Jurkat, Clone E6-1 (cell line): Measurements from ENCODE around the gene MAGEA9B.
A peak's percentile ranks its signal among the peaks of the same experiment; 100 is the strongest.
"Not testable (repeated sequence)": the region's sequence is repeated elsewhere in the genome, so short reads cannot be mapped to it uniquely, and the experiment has no call there.

ENCODE experiments used
- DNase-seq: peaks from one replicate; pipeline ENCODE4 v3.0.0-alpha.2; 2011; ENCODE audit warnings: low read depth, low spot score
- H3K4me3 ChIP-seq: 2 replicates; pipeline ENCODE4 v1.5.1; 2011; ENCODE audit warnings: mild to moderate bottlenecking, low read length, control low read depth, moderate library complexity

Gene MAGEA9B

GRCh38 chrX:149540621-149541520 is 46.4 kb downstream of the MAGEA9B start, which contains the start of gene EOLA1:
EOLA1 (plus strand) TSS chrX:149541012; CDS start chrX:149545631, 4,619 bp downstream.
- peak within 1 kb of the TSS; percentile 77 for H3K4me3 ChIP-seq
- DNase-seq: peak; percentile 96

DNA sequence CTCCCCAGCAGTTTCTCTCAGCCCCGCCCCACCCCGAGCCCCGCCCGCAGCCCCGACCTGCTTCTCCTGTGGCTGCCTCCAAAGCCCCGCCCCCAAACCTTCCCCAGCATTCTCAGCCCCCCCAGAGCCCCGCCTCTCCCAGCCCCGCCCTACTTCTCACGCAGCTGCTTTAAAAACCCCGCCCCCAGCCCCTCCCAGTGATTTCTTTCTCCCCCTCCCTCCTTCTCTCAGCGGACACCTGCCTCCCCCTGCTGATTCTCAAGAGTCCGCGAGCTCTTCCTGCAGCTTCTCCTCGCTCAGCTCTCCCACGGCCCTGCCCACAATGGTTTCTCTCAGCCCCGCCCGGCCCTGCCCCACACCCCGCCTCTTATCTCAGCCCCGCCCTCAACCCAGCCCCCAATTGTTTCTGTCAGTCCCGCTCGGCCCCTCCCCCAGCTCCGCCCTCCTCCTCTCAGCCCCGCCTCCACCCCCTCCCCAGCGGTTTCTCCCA is 47.1 kb downstream of the MAGEA9B start:
- H3K4me3 ChIP-seq: peak overlapping the region; percentile 77

GRCh38 chrX:149539283-149540130 is 47.8 kb downstream of the MAGEA9B start:
- peak; percentile 94 for DNase-seq
- H3K4me3 ChIP-seq: peak overlapping the region; percentile 54

More for the DNA sequence above, 47.1 kb downstream of the MAGEA9B start:
- peak; percentile 79 for DNase-seq

DNA sequence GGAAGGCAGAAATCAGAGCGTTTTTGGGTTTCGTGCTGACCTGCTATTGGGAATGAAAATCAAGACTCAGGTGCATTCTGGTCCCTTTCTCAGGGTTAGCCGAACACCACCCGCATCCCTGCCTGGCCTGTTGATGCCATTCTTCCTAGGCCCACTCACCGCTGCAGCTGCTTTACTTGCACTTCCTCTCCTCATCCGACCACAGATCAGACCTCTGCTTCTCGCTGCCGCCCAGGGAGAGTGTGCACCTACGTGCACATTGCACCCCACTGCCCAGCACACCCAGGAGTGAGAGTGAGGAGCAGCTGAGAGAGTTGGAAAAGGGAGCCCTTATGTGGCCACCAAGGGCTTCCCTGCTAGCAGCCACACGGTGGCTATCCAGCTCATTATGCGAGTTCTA is 49.8 kb downstream of the MAGEA9B start:
- not testable (repeated sequence) for DNase-seq, H3K4me3 ChIP-seq

GRCh38 chrX:149534926-149535602 is 52.2 kb downstream of the MAGEA9B start:
- not testable (repeated sequence) for H3K4me3 ChIP-seq, DNase-seq

DNA sequence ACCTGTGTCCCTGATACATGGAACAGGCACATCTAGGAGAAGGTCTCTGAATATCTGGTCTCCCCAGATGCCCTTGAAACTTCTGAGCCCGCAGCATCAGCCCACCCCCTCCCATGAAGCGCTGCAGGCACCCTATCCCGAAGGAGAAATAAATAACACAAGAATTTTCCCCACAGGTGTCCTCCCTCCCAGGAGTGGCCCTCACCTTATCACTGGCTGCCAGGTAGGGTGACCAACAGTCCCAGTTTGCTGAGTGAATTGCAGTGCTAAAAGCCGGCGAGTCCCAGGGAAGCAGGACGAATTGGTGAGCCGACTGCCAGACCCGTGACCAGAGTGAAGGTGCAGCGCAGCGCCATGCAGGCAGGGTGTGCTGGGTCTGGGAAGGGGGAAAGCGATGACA is 53.3 kb downstream of the MAGEA9B start:
- DNase-seq, H3K4me3 ChIP-seq: not testable (repeated sequence)

GRCh38 chrX:149532868-149533267 is 54.4 kb downstream of the MAGEA9B start:
- not testable (repeated sequence) for DNase-seq, H3K4me3 ChIP-seq
